Fibroblast of lung (primary cell): ENCODE measurements around the gene LRMDA. TPM values are rescaled to one million over a fixed set of nuclear protein-coding genes. Genes with fewer than 3 reads are reported as not detected.

ENCODE experiments used
- DNase-seq, 2 donors: peaks; one replicate each; pipeline versions ENCODE4 v3.0.0 to v3.0.0-alpha.2; 2010; ENCODE audit warnings: low read depth in 2 of 2
- H2AFZ ChIP-seq: 2 replicates; pipeline ENCODE4 v1.5.1; 2012; ENCODE audit warnings: low read length, control low read depth, inconsistent platforms
- H3K27ac ChIP-seq: 2 replicates; pipeline ENCODE4 v1.5.1; 2011; ENCODE audit warnings: low read length, control low read depth; ENCODE audit not compliant: insufficient read depth
- H3K27me3 ChIP-seq: 2 replicates; pipeline ENCODE4 v1.5.1; 2011; ENCODE audit warnings: mild to moderate bottlenecking, low read length; ENCODE audit not compliant: control insufficient read depth, insufficient read depth
- H3K36me3 ChIP-seq: 2 replicates; pipeline ENCODE4 v1.5.1; 2011; ENCODE audit warnings: low read length; ENCODE audit not compliant: control insufficient read depth, insufficient read depth
- H3K4me1 ChIP-seq: 2 replicates; pipeline ENCODE4 v1.5.1; 2011; ENCODE audit warnings: low read length; ENCODE audit not compliant: control insufficient read depth, insufficient read depth; ENCODE audit errors: extremely low read depth
- H3K4me2 ChIP-seq: 2 replicates; pipeline ENCODE4 v1.5.1; 2011; ENCODE audit warnings: low read length, control low read depth; ENCODE audit not compliant: insufficient read depth; ENCODE audit errors: extremely low read depth
- H3K4me3 ChIP-seq, 4 experiments: fragments of 200-600 bp in 1 of 4; sonication (generic) in 1 of 4; replicated peaks in 1 of 4; 2 replicates each; pipeline ENCODE4 v1.5.1; 2011 to 2016; ENCODE audit warnings: low read length in 4 of 4, low read depth in 3 of 4, mild to moderate bottlenecking in 3 of 4, control low read depth in 2 of 4, inconsistent platforms in 1 of 4, mixed read lengths in 1 of 4; ENCODE audit not compliant: insufficient read depth in 1 of 4; ENCODE audit errors: control extremely low read depth in 1 of 4
- H3K79me2 ChIP-seq: 2 replicates; pipeline ENCODE4 v1.5.1; 2012; ENCODE audit warnings: mild to moderate bottlenecking, low read length, inconsistent platforms; ENCODE audit not compliant: control insufficient read depth, insufficient read depth
- H3K9ac ChIP-seq: 2 replicates; pipeline ENCODE4 v1.5.1; 2011; ENCODE audit warnings: mild to moderate bottlenecking, low read length, control low read depth; ENCODE audit not compliant: insufficient read depth
- H3K9me3 ChIP-seq: 2 replicates; pipeline ENCODE4 v1.5.1; 2012; ENCODE audit warnings: low read depth, low read length; ENCODE audit not compliant: control insufficient read depth, insufficient read depth
- H4K20me1 ChIP-seq: 2 replicates; pipeline ENCODE4 v1.5.1; 2011; ENCODE audit warnings: low read length; ENCODE audit not compliant: control insufficient read depth, insufficient read depth; ENCODE audit errors: extremely low read depth
- CTCF ChIP-seq, 2 donors: IDR thresholded peaks in 1 of 2; conservative IDR thresholded peaks in 1 of 2; 1 replicate in 1 of 2; 2 replicates in 1 of 2; pipeline ENCODE4 v1.5.1; 2011 to 2012; ENCODE audit warnings: low read length in 2 of 2, control low read depth in 1 of 2, inconsistent platforms in 1 of 2, low read depth in 1 of 2, mild to moderate bottlenecking in 1 of 2
- EZH2 ChIP-seq: IDR thresholded peaks from 2 replicates; pipeline ENCODE4 v1.5.1; 2012; ENCODE audit warnings: low read length, control low read depth, mild to moderate bottlenecking; ENCODE audit errors: missing control alignments
- polyA plus RNA-seq, 2 donors: library from polyadenylated mRNA; depleted of rRNA in 1 of 2; stranded (reverse) in 1 of 2; unstranded in 1 of 2; fragments of >200 nt; gene quantifications; 2 replicates each; pipeline ENCODE4 v1.2.1, GENCODE V29; 2011 to 2012; ENCODE audit warnings: missing spikeins in 1 of 2
- total RNA-seq: library from RNA; depleted of rRNA; stranded (reverse); fragments of >200 nt; gene quantifications from 2 replicates; pipeline ENCODE4 v1.2.1, GENCODE V29; 2014

The LRMDA gene
- total and polyA plus RNA-seq, 2 donors (not counting 1 experiment from before 2014, with no cell fraction given) = 1.7 to 2.0 TPM

- Histone ChIP-seq H3K9ac (no peak overlapping the region), H3K4me2 (no peak overlapping the region), H3K4me1 (no peaks in the 10 kb centered on the region), H4K20me1 (no peaks in the 10 kb centered on the region), H3K9me3 (no peaks in the 10 kb centered on the region), H3K4me3 (no peak overlapping the region), H3K36me3 (no peaks in the 10 kb centered on the region), H3K27ac (no peak overlapping the region), H3K27me3 (no peaks in the 10 kb centered on the region), H2AFZ (no peak overlapping the region), H3K79me2 (no peaks in the 10 kb centered on the region)
- TF ChIP-seq CTCF (conservative IDR thresholded peaks at IDR 0.05 in 1 of 2, IDR thresholded peaks at IDR 0.05 in 1 of 2; ENCODE audit: low read depth in 1 of 2, low read length in 2 of 2) (no peak), EZH2 (no peak)
- DNase-seq = no peak
Observed at GRCh38 chr10:76297358-76297757, 865.9 kb downstream of the LRMDA start.

GRCh38 chr10:76297780-76298281 lies 866.4 kb downstream of the LRMDA start:
- TF ChIP-seq CTCF (conservative IDR thresholded peaks at IDR 0.05 in 1 of 2, IDR thresholded peaks at IDR 0.05 in 1 of 2; ENCODE audit: low read depth in 1 of 2, low read length in 2 of 2) (no peak), EZH2 (no peak)
- Histone ChIP-seq H3K4me2 (no peak overlapping the region), H4K20me1 (no peaks in the 10 kb centered on the region), H3K79me2 (no peaks in the 10 kb centered on the region), H3K4me3 (no peak overlapping the region), H3K27ac (no peak overlapping the region), H2AFZ (no peak overlapping the region), H3K27me3 (no peaks in the 10 kb centered on the region), H3K4me1 (peaks cover under 1% of the 10 kb centered on the region), H3K9ac (no peak overlapping the region), H3K9me3 (no peaks in the 10 kb centered on the region), H3K36me3 (no peaks in the 10 kb centered on the region)
- no peak for DNase-seq

- Histone ChIP-seq H4K20me1 (no peaks in the 10 kb centered on the region), H3K4me1 (peaks cover 4% of the 10 kb centered on the region), H3K9me3 (no peaks in the 10 kb centered on the region), H3K27ac (no peak overlapping the region), H3K36me3 (no peaks in the 10 kb centered on the region), H2AFZ (no peak overlapping the region), H3K4me3 (no peak overlapping the region), H3K27me3 (no peaks in the 10 kb centered on the region), H3K9ac (no peak overlapping the region), H3K4me2 (no peak overlapping the region), H3K79me2 (no peaks in the 10 kb centered on the region)
- no peak for TF ChIP-seq EZH2
- TF ChIP-seq CTCF (conservative IDR thresholded peaks at IDR 0.05 in 1 of 2, IDR thresholded peaks at IDR 0.05 in 1 of 2; ENCODE audit: low read depth in 1 of 2, low read length in 2 of 2) = no peak
- DNase-seq = no peak
Observed at GRCh38 chr10:76298329-76298728, 866.9 kb downstream of the LRMDA start.
